HEK293 (cell line): ENCODE data around the gene TMEM45A.

Source experiments
- CTCF ChIA-PET: fragments of 350-600 bp; formaldehyde crosslinking; extraction: SDS; loops from one replicate; lab custom pipeline; 2021; ENCODE audit warnings: antibody characterized with exemption; lab: Yijun Ruan, JAX
- POLR2A ChIA-PET: fragments of 300-600 bp; formaldehyde crosslinking; extraction: SDS; loops from one replicate; lab custom pipeline; 2020; ENCODE audit warnings: antibody characterized with exemption, inconsistent platforms; lab: Yijun Ruan, JAX
- H3K27ac ChIP-seq: fragments of 200-500 bp; sonication (Bioruptor generic); 2 replicates; pipeline ENCODE4 v1.5.1; 2014; ENCODE audit warnings: low read depth, low read length, control low read depth, inconsistent platforms; ENCODE audit errors: extremely low read depth
- H3K36me3 ChIP-seq, 2 experiments: fragments of 200-500 bp in 1 of 2; sonication (Bioruptor generic) in 1 of 2; 1 replicate in 1 of 2; 2 replicates in 1 of 2; pipeline ENCODE4 v1.5.1; 2014 to 2017; ENCODE audit warnings: inconsistent platforms in 2 of 2, low read length in 2 of 2; ENCODE audit not compliant: control insufficient read depth in 2 of 2, insufficient read depth in 1 of 2
- H3K4me1 ChIP-seq: fragments of 200-500 bp; sonication (Bioruptor generic); 2 replicates; pipeline ENCODE4 v1.5.1; 2014; ENCODE audit warnings: mild to moderate bottlenecking, low read length, inconsistent platforms; ENCODE audit not compliant: control insufficient read depth, insufficient read depth
- H3K4me3 ChIP-seq: 2 replicates; pipeline ENCODE4 v1.5.1; 2011; ENCODE audit warnings: low read depth, mild to moderate bottlenecking, control low read depth, low read length, moderate library complexity
- H3K9me3 ChIP-seq: fragments of 200-500 bp; sonication (Bioruptor generic); 2 replicates; pipeline ENCODE4 v1.5.1; 2014; ENCODE audit warnings: low read depth, low read length, inconsistent platforms; ENCODE audit not compliant: control insufficient read depth, insufficient read depth
- ELK4 ChIP-seq: IDR thresholded peaks from 2 replicates; pipeline ENCODE4 v1.6.1; 2011; ENCODE audit warnings: mild to moderate bottlenecking, low read depth, low read length, borderline replicate concordance
- GLIS1 ChIP-seq: fragments of 450-650 bp; formaldehyde crosslinking; IDR thresholded peaks from 2 replicates; pipeline ENCODE4 v1.5.1; 2016; ENCODE audit warnings: missing biosample characterization, missing genetic modification characterization
- KLF7 ChIP-seq: fragments of 450-650 bp; formaldehyde crosslinking; IDR thresholded peaks from 2 replicates; pipeline ENCODE4 v1.5.1; 2016; ENCODE audit warnings: missing biosample characterization, missing genetic modification characterization, borderline replicate concordance
- KLF9 ChIP-seq: fragments of 450-650 bp; formaldehyde crosslinking; IDR thresholded peaks from 2 replicates; pipeline ENCODE4 v1.5.1; 2016; ENCODE audit warnings: missing biosample characterization, missing genetic modification characterization, low read depth
- MYNN ChIP-seq: fragments of 450-650 bp; formaldehyde crosslinking; IDR thresholded peaks from 2 replicates; pipeline ENCODE4 v1.5.1; 2016; ENCODE audit warnings: missing biosample characterization, missing genetic modification characterization, borderline replicate concordance
- MZF1 ChIP-seq: fragments of 450-650 bp; formaldehyde crosslinking; IDR thresholded peaks from 2 replicates; pipeline ENCODE4 v1.5.1; 2017; ENCODE audit warnings: missing biosample characterization, missing genetic modification characterization, borderline replicate concordance
- PRDM10 ChIP-seq: fragments of 450-650 bp; formaldehyde crosslinking; IDR thresholded peaks from 2 replicates; pipeline ENCODE4 v1.5.1; 2016; ENCODE audit warnings: missing biosample characterization, missing genetic modification characterization
- ZBTB1 ChIP-seq: fragments of 450-650 bp; formaldehyde crosslinking; IDR thresholded peaks from 2 replicates; pipeline ENCODE4 v1.5.1; 2016; ENCODE audit warnings: missing biosample characterization, missing genetic modification characterization
- ZBTB17 ChIP-seq: fragments of 450-650 bp; formaldehyde crosslinking; IDR thresholded peaks from 2 replicates; pipeline ENCODE4 v1.5.1; 2016; ENCODE audit warnings: missing biosample characterization, missing genetic modification characterization
- ZBTB20 ChIP-seq: fragments of 450-650 bp; formaldehyde crosslinking; IDR thresholded peaks from 2 replicates; pipeline ENCODE4 v1.5.1; 2016; ENCODE audit warnings: missing biosample characterization, missing genetic modification characterization
- ZNF24 ChIP-seq: fragments of 450-650 bp; formaldehyde crosslinking; IDR thresholded peaks from 2 replicates; pipeline ENCODE4 v1.5.1; 2016; ENCODE audit warnings: missing biosample characterization, missing genetic modification characterization
- ZNF274 ChIP-seq, 2 experiments: fragments of 200-500 bp in 1 of 2; fragments of 450-650 bp in 1 of 2; sonication (Bioruptor generic) in 1 of 2; formaldehyde crosslinking in 1 of 2; IDR thresholded peaks; 2 replicates each; pipeline versions ENCODE4 v1.5.1 to v1.6.1; 2014 to 2016; ENCODE audit warnings: borderline replicate concordance in 1 of 2, inconsistent platforms in 1 of 2, low read length in 1 of 2, missing biosample characterization in 1 of 2, missing genetic modification characterization in 1 of 2
- ZNF366 ChIP-seq: fragments of 450-650 bp; formaldehyde crosslinking; conservative IDR thresholded peaks from 2 replicates; pipeline ENCODE4 v1.5.1; 2016; ENCODE audit warnings: missing biosample characterization, missing genetic modification characterization
- ZNF530 ChIP-seq: fragments of 450-650 bp; formaldehyde crosslinking; IDR thresholded peaks from 2 replicates; pipeline ENCODE4 v1.5.1; 2016; ENCODE audit warnings: low read depth, missing biosample characterization, missing genetic modification characterization
- ZNF544 ChIP-seq: fragments of 450-650 bp; formaldehyde crosslinking; IDR thresholded peaks from 2 replicates; pipeline ENCODE4 v1.5.0; 2017; ENCODE audit warnings: missing biosample characterization, missing genetic modification characterization
- ZNF549 ChIP-seq: fragments of 450-650 bp; IDR thresholded peaks from 2 replicates; pipeline ENCODE4 v1.5.1; 2018; ENCODE audit warnings: missing biosample characterization, missing genetic modification characterization, mild to moderate bottlenecking, inconsistent platforms, moderate library complexity
- ZNF571 ChIP-seq: fragments of 450-650 bp; formaldehyde crosslinking; IDR thresholded peaks from 2 replicates; pipeline ENCODE4 v1.5.0; 2017; ENCODE audit warnings: missing biosample characterization, missing genetic modification characterization
- ZNF596 ChIP-seq: fragments of 450-650 bp; IDR thresholded peaks from 2 replicates; pipeline ENCODE4 v1.5.0; 2018; ENCODE audit warnings: missing biosample characterization, mild to moderate bottlenecking, missing genetic modification characterization, moderate library complexity
- ZNF600 ChIP-seq: fragments of 450-650 bp; formaldehyde crosslinking; IDR thresholded peaks from 2 replicates; pipeline ENCODE4 v1.5.1; 2016; ENCODE audit warnings: missing biosample characterization, missing genetic modification characterization
- ZNF654 ChIP-seq: fragments of 450-650 bp; formaldehyde crosslinking; IDR thresholded peaks from 2 replicates; pipeline ENCODE4 v1.5.1; 2016; ENCODE audit warnings: low read depth, missing biosample characterization, missing genetic modification characterization
- TF ChIP-seq, protein P1 (sequence below): fragments of 450-650 bp; formaldehyde crosslinking; IDR thresholded peaks from 2 replicates; pipeline ENCODE4 v1.5.1; 2016; ENCODE audit warnings: missing biosample characterization, missing genetic modification characterization
- TF ChIP-seq, protein P2 (sequence below): fragments of 450-650 bp; formaldehyde crosslinking; IDR thresholded peaks from 2 replicates; pipeline ENCODE4 v1.5.1; 2016; ENCODE audit warnings: missing biosample characterization, missing genetic modification characterization

The TMEM45A gene

DNA sequence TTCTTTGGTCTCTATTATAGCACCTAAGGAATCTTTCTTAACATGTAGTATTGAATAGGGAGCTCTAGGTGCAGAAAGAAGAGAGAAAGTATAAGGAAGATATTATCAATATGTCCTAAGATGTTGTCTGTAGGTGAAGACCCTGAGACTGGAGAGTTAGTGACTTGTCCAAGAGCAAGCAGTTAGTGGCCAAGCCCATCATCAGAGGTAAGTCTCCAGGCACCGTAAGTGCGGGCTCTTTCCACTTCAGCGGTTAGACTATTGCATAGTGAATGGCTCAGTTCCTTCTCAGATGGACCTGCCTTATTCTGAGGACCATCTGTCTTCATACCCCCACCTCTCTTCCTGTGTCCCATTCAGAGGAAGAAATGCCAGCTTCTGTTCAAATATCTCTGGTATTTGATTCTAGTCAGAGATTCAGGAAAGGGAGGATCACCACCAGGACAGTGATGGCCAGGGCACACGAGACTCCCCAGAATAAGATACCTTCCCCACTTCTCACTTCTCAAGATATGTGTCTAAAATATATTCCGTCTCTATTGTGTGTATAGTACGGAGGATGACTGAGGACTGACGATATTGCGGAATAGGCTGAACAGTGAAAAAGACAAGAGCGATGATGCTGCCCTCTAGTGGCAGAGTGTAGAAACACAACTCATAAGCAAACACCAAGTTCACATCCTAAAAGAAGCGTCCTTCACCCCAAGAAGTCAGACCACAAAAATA lies 97.9 kb downstream of the TMEM45A start:
- Histone ChIP-seq H3K4me1 (no peaks in the 10 kb centered on the region), H3K4me3 (peak overlapping the region; percentile 21), H3K9me3 (no peaks in the 10 kb centered on the region), H3K27ac (no peak overlapping the region), H3K36me3 (no peaks in the 10 kb centered on the region)
- no peak for TF ChIP-seq GLIS1
- TF ChIP-seq, protein P1, sequence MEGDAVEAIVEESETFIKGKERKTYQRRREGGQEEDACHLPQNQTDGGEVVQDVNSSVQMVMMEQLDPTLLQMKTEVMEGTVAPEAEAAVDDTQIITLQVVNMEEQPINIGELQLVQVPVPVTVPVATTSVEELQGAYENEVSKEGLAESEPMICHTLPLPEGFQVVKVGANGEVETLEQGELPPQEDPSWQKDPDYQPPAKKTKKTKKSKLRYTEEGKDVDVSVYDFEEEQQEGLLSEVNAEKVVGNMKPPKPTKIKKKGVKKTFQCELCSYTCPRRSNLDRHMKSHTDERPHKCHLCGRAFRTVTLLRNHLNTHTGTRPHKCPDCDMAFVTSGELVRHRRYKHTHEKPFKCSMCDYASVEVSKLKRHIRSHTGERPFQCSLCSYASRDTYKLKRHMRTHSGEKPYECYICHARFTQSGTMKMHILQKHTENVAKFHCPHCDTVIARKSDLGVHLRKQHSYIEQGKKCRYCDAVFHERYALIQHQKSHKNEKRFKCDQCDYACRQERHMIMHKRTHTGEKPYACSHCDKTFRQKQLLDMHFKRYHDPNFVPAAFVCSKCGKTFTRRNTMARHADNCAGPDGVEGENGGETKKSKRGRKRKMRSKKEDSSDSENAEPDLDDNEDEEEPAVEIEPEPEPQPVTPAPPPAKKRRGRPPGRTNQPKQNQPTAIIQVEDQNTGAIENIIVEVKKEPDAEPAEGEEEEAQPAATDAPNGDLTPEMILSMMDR, result peak; percentile 44; the same call in 1 of the 2 replicates
- 0 out of 2 replicates have a peak, but pooled peaks have one; percentile 25 for TF ChIP-seq ZNF600 (tag by site-specific recombination)
- 0 out of 2 replicates have a peak, but pooled peaks have one; percentile 21 for TF ChIP-seq ZNF366
- TF ChIP-seq MZF1 (tag by site-specific recombination), result no peak
- TF ChIP-seq ZBTB17 (tag by site-specific recombination), result peak; percentile 43; the same call in 1 of the 2 replicates
- peak; percentile 73 for TF ChIP-seq ZNF654
- peak; percentile 7; the same call in 1 of the 2 replicates for TF ChIP-seq PRDM10 (tag by site-specific recombination)
- CTCF ChIA-PET, result interaction anchor here (0.6 to 6.5 kb wide), 22 partner anchors 10 to 808 kb away, joined by 3 to 107 read pairs (median 3); partner anchors contain the start of genes LNP1 and TMEM45A
- POLR2A ChIA-PET, result no interaction called here

- Histone ChIP-seq H3K4me3 (no peak overlapping the region), H3K36me3 (no peaks in the 10 kb centered on the region), H3K4me1 (no peaks in the 10 kb centered on the region), H3K27ac (no peak overlapping the region), H3K9me3 (no peaks in the 10 kb centered on the region)
- ChIA-PET CTCF (interaction anchor here (0.6 to 6.5 kb wide), 11 partner anchors 10 to 759 kb away, joined by 3 to 107 read pairs (median 3); no protein-coding TSS in a partner anchor), POLR2A (no interaction called here)
- TF ChIP-seq PRDM10 (tag by site-specific recombination) (no peak), ZBTB20 (no peak), ZNF549 (no peak), ELK4 (no peak), MYNN (no peak), ZBTB1 (no peak), ZNF654 (no peak), ZNF24 (tag by site-specific recombination) (no peak), KLF7 (tag by site-specific recombination) (no peak), ZNF274 (IDR thresholded peaks at IDR 0.05; ENCODE audit: low read length) (no peak), ZNF274 (tag by site-specific recombination; IDR thresholded peaks at IDR 0.05; ENCODE audit: borderline replicate concordance) (no peak), ZNF571 (no peak), KLF9 (tag by site-specific recombination) (no peak), ZNF596 (tag by site-specific recombination) (no peak), ZNF544 (tag by site-specific recombination) (no peak), ZNF530 (tag by site-specific recombination) (no peak)
- TF ChIP-seq, protein P2, sequence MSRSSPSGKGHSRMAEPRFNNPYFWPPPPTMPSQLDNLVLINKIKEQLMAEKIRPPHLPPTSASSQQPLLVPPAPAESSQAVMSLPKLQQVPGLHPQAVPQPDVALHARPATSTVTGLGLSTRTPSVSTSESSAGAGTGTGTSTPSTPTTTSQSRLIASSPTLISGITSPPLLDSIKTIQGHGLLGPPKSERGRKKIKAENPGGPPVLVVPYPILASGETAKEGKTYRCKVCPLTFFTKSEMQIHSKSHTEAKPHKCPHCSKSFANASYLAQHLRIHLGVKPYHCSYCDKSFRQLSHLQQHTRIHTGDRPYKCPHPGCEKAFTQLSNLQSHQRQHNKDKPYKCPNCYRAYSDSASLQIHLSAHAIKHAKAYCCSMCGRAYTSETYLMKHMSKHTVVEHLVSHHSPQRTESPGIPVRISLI, result no peak
Observed at GRCh38 chr3:100590840-100591147, 98.4 kb downstream of the TMEM45A start.
